MM.1S (cell line): ENCODE measurements around the gene NKX6-2.

Experiments
- DNase-seq: peaks from one replicate; pipeline ENCODE4 v3.0.0-alpha.2; 2015
- H2AFZ ChIP-seq: fragments of 300-600 bp; sonication (generic); 2 replicates; pipeline ENCODE4 v1.6.0; 2016; ENCODE audit warnings: antibody characterized with exemption, low read length
- H3F3A ChIP-seq: fragments of 300-600 bp; sonication (generic); 2 replicates; pipeline ENCODE4 v1.6.1; 2016; ENCODE audit warnings: mild to moderate bottlenecking, antibody characterized with exemption, low read length, moderate library complexity, mixed read lengths; ENCODE audit not compliant: insufficient read depth
- H3K27ac ChIP-seq: fragments of 300-600 bp; sonication (generic); 2 replicates; pipeline ENCODE4 v1.5.1; 2016; ENCODE audit warnings: mild to moderate bottlenecking, low read length
- H3K27me3 ChIP-seq: fragments of 300-600 bp; sonication (generic); replicated peaks from 2 replicates; pipeline ENCODE4 v1.6.0; 2016; ENCODE audit warnings: low read length; ENCODE audit not compliant: insufficient read depth
- H3K36me3 ChIP-seq: fragments of 300-600 bp; sonication (generic); replicated peaks from 2 replicates; pipeline ENCODE4 v1.6.1; 2016; ENCODE audit warnings: mild to moderate bottlenecking, low read length, mixed read lengths; ENCODE audit not compliant: insufficient read depth
- H3K4me1 ChIP-seq: fragments of 300-600 bp; sonication (generic); 2 replicates; pipeline ENCODE4 v1.6.1; 2016; ENCODE audit warnings: low read length, mixed read lengths
- H3K4me2 ChIP-seq: fragments of 300-600 bp; sonication (generic); 2 replicates; pipeline ENCODE4 v1.6.0; 2016; ENCODE audit warnings: low read depth, low read length
- H3K4me3 ChIP-seq: fragments of 300-600 bp; sonication (generic); 2 replicates; pipeline ENCODE4 v1.5.1; 2016; ENCODE audit warnings: low read length, mixed read lengths
- H3K79me2 ChIP-seq: fragments of 300-600 bp; sonication (generic); 2 replicates; pipeline ENCODE4 v1.6.1; 2016; ENCODE audit warnings: mixed run types, low read length, mixed read lengths
- H3K9ac ChIP-seq: fragments of 300-600 bp; sonication (generic); 2 replicates; pipeline ENCODE4 v1.6.1; 2016; ENCODE audit warnings: low read length, mixed read lengths
- H3K9me2 ChIP-seq: fragments of 300-600 bp; sonication (generic); replicated peaks from 2 replicates; pipeline ENCODE4 v1.6.1; 2016; ENCODE audit warnings: mild to moderate bottlenecking, low read length, mixed read lengths; ENCODE audit not compliant: insufficient read depth
- H3K9me3 ChIP-seq: fragments of 300-600 bp; sonication (generic); replicated peaks from 2 replicates; pipeline ENCODE4 v1.6.1; 2016; ENCODE audit warnings: mild to moderate bottlenecking, low read length, mixed read lengths; ENCODE audit not compliant: insufficient read depth
- H4K20me1 ChIP-seq: fragments of 300-600 bp; sonication (generic); 2 replicates; pipeline ENCODE4 v1.6.1; 2016; ENCODE audit warnings: mild to moderate bottlenecking, low read length, moderate library complexity, mixed read lengths; ENCODE audit not compliant: insufficient read depth
- EZH2 ChIP-seq: fragments of 300-600 bp; sonication (generic); optimal IDR thresholded peaks from 2 replicates; pipeline ENCODE3; 2017; ENCODE audit warnings: low read depth, mild to moderate bottlenecking, antibody characterized with exemption, low read length, mixed read lengths
- EZH2phosphoT487 ChIP-seq: fragments of 300-600 bp; sonication (generic); IDR thresholded peaks from 2 replicates; pipeline ENCODE4 v1.6.1; 2018; ENCODE audit warnings: antibody characterized with exemption, low read length
- TF ChIP-seq, protein P1 (sequence below): fragments of 300-600 bp; sonication (generic); IDR thresholded peaks from 2 replicates; pipeline ENCODE4 v1.5.1; 2016; ENCODE audit warnings: antibody characterized with exemption, low read length, mixed read lengths

NKX6-2 gene

DNA sequence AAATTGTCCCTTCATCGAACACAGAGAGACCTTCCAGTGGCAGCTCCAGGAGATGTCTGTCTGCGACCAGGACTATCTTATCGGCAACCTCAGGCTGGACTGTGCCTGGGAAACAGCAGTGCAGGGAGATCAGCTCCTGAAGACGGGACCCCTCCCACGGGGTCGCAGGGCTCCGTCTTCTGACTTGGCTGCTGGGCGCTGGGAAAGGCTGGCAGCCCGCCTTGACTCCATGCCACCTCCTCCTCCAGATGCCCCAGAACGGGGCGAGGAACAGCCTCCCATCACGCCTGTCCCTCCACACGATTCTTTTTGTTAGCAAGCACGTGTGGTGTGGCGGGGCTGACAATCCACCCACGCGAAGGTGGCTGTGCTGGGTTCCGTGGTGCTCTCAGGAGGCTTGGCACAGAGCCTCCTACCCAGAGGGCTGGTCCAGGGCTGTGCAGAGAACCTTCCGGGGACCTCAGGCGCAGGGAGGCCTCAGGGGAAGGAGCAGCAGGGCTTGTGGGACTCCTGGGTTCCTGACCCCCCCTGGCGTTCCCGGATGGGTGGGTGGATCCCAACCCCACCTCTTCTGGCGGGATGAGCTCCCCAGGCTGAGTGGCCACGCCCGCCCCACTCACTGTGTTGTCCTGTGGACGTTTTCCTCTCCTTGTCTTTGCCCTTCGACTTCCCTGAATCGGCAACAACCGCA lies 47.6 kb upstream of the NKX6-2 start:
- Histone ChIP-seq H3K4me1 (no peaks in the 10 kb centered on the region), H3K9me2 (no peaks in the 10 kb centered on the region), H3K4me3 (no peak overlapping the region), H4K20me1 (no peaks in the 10 kb centered on the region), H3K79me2 (no peaks in the 10 kb centered on the region), H3K9ac (no peak overlapping the region), H3K36me3 (no peaks in the 10 kb centered on the region), H3K27ac (no peak overlapping the region), H2AFZ (no peak overlapping the region), H3F3A (no peaks in the 10 kb centered on the region), H3K27me3 (peaks cover 25% of the 10 kb centered on the region), H3K9me3 (no peaks in the 10 kb centered on the region), H3K4me2 (no peak overlapping the region)
- DNase-seq = no peak
- TF ChIP-seq EZH2phosphoT487 (no peak), EZH2 (no peak)
- TF ChIP-seq, protein P1, sequence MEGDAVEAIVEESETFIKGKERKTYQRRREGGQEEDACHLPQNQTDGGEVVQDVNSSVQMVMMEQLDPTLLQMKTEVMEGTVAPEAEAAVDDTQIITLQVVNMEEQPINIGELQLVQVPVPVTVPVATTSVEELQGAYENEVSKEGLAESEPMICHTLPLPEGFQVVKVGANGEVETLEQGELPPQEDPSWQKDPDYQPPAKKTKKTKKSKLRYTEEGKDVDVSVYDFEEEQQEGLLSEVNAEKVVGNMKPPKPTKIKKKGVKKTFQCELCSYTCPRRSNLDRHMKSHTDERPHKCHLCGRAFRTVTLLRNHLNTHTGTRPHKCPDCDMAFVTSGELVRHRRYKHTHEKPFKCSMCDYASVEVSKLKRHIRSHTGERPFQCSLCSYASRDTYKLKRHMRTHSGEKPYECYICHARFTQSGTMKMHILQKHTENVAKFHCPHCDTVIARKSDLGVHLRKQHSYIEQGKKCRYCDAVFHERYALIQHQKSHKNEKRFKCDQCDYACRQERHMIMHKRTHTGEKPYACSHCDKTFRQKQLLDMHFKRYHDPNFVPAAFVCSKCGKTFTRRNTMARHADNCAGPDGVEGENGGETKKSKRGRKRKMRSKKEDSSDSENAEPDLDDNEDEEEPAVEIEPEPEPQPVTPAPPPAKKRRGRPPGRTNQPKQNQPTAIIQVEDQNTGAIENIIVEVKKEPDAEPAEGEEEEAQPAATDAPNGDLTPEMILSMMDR = no peak

- Histone ChIP-seq H3K4me3 (no peak overlapping the region), H3F3A (no peaks in the 10 kb centered on the region), H3K79me2 (no peaks in the 10 kb centered on the region), H3K9ac (no peak overlapping the region), H4K20me1 (no peaks in the 10 kb centered on the region), H3K4me2 (no peak overlapping the region), H3K9me3 (no peaks in the 10 kb centered on the region), H3K4me1 (no peaks in the 10 kb centered on the region), H3K36me3 (no peaks in the 10 kb centered on the region), H2AFZ (no peak overlapping the region), H3K27me3 (peaks cover 33% of the 10 kb centered on the region), H3K27ac (no peak overlapping the region), H3K9me2 (no peaks in the 10 kb centered on the region)
- DNase-seq = no peak
- TF ChIP-seq, protein P1 = no peak
- TF ChIP-seq EZH2 (no peak), EZH2phosphoT487 (no peak)
Observed at GRCh38 chr10:132832186-132832969, 46.4 kb upstream of the NKX6-2 start.

DNA sequence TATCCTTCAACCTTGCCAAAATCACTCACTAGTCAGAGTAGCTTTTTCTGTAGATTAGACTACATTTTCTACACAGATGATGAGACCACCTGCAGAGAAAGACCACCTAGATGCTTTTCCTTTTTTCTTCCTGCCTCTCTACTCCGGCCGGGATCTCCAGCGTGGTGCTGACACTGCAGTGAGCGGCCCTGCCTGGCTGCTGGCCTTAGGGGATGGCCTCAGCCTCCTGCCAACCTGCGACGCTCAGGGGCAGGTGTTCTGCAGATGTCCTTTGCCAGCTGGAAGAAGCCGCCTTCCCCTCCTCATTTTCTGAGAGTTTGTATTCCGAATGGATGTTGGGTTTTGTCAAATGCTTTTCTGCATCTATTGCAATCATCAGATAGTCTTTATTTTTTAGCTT lies 43.5 kb upstream of the NKX6-2 start:
- Histone ChIP-seq H3F3A (no peaks in the 10 kb centered on the region), H3K9ac (no peak overlapping the region), H3K9me2 (no peaks in the 10 kb centered on the region), H2AFZ (no peak overlapping the region), H3K27ac (no peak overlapping the region), H3K4me2 (no peak overlapping the region), H3K36me3 (no peaks in the 10 kb centered on the region), H3K9me3 (no peaks in the 10 kb centered on the region), H3K4me1 (no peaks in the 10 kb centered on the region), H3K27me3 (peaks cover 33% of the 10 kb centered on the region), H3K4me3 (no peak overlapping the region), H4K20me1 (no peaks in the 10 kb centered on the region), H3K79me2 (no peaks in the 10 kb centered on the region)
- no peak for DNase-seq
- TF ChIP-seq, protein P1 = no peak
- TF ChIP-seq EZH2 (no peak), EZH2phosphoT487 (no peak)
